NOMO-1 treated with dmso at 0.1 percent for 144 hours (cell line): ENCODE measurements around the gene TMEM80.
"Not testable (repeated sequence)": the region's sequence is repeated elsewhere in the genome, so short reads cannot be mapped to it uniquely, and the experiment has no call there.

Experiments
- DNase-seq: peaks from one replicate; lab custom pipeline; 2025; ENCODE audit not compliant: unreplicated experiment; lab: John Stamatoyannopoulos, UW

TMEM80 gene

GRCh38 chr11:695538-696248 is at the start of gene TMEM80:
Gene TMEM80, plus strand, starts transcription at chr11:695816. Its CDS starts 12 bp downstream, at chr11:695828.
- peak; percentile 96 for DNase-seq

- DNase-seq: no peak
Observed at GRCh38 chr11:646214-646613, 49.4 kb upstream of the TMEM80 start.

- not testable (repeated sequence) for DNase-seq
Observed at GRCh38 chr11:647672-648158, 47.9 kb upstream of the TMEM80 start.

GRCh38 chr11:650482-650881 is 45.1 kb upstream of the TMEM80 start:
- DNase-seq: no peak

- not testable (repeated sequence) for DNase-seq
Observed at GRCh38 chr11:653136-653535, 42.5 kb upstream of the TMEM80 start.

- no peak for DNase-seq
Observed at GRCh38 chr11:653837-654236, 41.8 kb upstream of the TMEM80 start.

- DNase-seq: not testable (repeated sequence)
Observed at GRCh38 chr11:654444-654843, 41.2 kb upstream of the TMEM80 start.

- no peak for DNase-seq
Observed at GRCh38 chr11:655036-655726, 40.4 kb upstream of the TMEM80 start.

- DNase-seq: no peak
Observed at GRCh38 chr11:656426-656825, 39.2 kb upstream of the TMEM80 start.

- DNase-seq: no peak
Observed at GRCh38 chr11:656866-657265, 38.8 kb upstream of the TMEM80 start.

GRCh38 chr11:657691-658126 is 37.9 kb upstream of the TMEM80 start:
- no peak for DNase-seq

- DNase-seq: no peak
Observed at GRCh38 chr11:659532-660085, 36.0 kb upstream of the TMEM80 start.

- DNase-seq: no peak
Observed at GRCh38 chr11:660281-660680, 35.3 kb upstream of the TMEM80 start.

GRCh38 chr11:660681-661444 is 34.8 kb upstream of the TMEM80 start:
- DNase-seq: no peak

GRCh38 chr11:662689-663274 is 32.8 kb upstream of the TMEM80 start:
- DNase-seq: no peak

- no peak for DNase-seq
Observed at GRCh38 chr11:665062-665703, 30.4 kb upstream of the TMEM80 start.

GRCh38 chr11:665704-666281 is 29.8 kb upstream of the TMEM80 start:
- DNase-seq: no peak

- DNase-seq: no peak
Observed at GRCh38 chr11:673866-674265, 21.8 kb upstream of the TMEM80 start.

- no peak for DNase-seq
Observed at GRCh38 chr11:674406-674805, 21.2 kb upstream of the TMEM80 start.

GRCh38 chr11:678297-678696 is 17.3 kb upstream of the TMEM80 start:
- no peak for DNase-seq
